ENCODE results near the gene DDX43. TPM values are rescaled to one million over a fixed set of nuclear protein-coding genes. Genes with fewer than 3 reads are reported as not detected.

DDX43 gene
- total RNA-seq: under 1 TPM; 0.16 to 0.31 TPM

GRCh38 chr6:73394577-73395354 lies at the start of gene DDX43:
Gene DDX43, plus strand, starts transcription at chr6:73394828. Its CDS starts 78 bp downstream, at chr6:73394906.
- peak; percentile 81 for ATAC-seq
- Mint-ChIP-seq H3K4me1 (ENCODE audit: low read depth) (peaks cover 9% of the 10 kb centered on the region), H3K9me3 (no peaks in the 10 kb centered on the region), H3K27ac (peak within 1 kb of the TSS; percentile 77), H3K36me3 (ENCODE audit: low read depth) (no peaks in the 10 kb centered on the region), H3K4me3 (peak within 1 kb of the TSS; percentile 56), H3K27me3 (peaks cover 4% of the 10 kb centered on the region)
- TF ChIP-seq CTCF (IDR thresholded peaks at IDR 0.05): no peak
- DNase-seq: peak; percentile 50
- intact Hi-C loops (cut with micrococcal nuclease): no loop called here
- CTCF ChIA-PET: no interaction called here
- POLR2A ChIA-PET: interaction anchor here (0.5 to 0.9 kb wide), 3 partner anchors 14 to 220 kb away, joined by 3 read pairs; no protein-coding TSS in a partner anchor

GRCh38 chr6:73348550-73349204 lies 46.0 kb upstream of the DDX43 start:
- intact Hi-C loops (cut with micrococcal nuclease): no loop called here
- CTCF ChIA-PET: no interaction called here

GRCh38 chr6:73349311-73349710 lies 45.3 kb upstream of the DDX43 start:
- Mint-ChIP-seq H3K36me3 (ENCODE audit: low read depth) (no peaks in the 10 kb centered on the region), H3K4me1 (ENCODE audit: low read depth) (no peaks in the 10 kb centered on the region), H3K9me3 (no peaks in the 10 kb centered on the region), H3K27me3 (peaks cover 29% of the 10 kb centered on the region), H3K27ac (no peak overlapping the region), H3K4me3 (no peak overlapping the region)
- ChIA-PET POLR2A (no interaction called here), CTCF (interaction anchor here (1.2 kb wide), 1 partner anchor 23 kb away, joined by 4 read pairs; no protein-coding TSS in a partner anchor)
- no peak for TF ChIP-seq CTCF (IDR thresholded peaks at IDR 0.05)
- no peak for ATAC-seq
- no peak for DNase-seq
- intact Hi-C loops (cut with micrococcal nuclease): no loop called here

More at GRCh38 chr6:73348550-73349204, 46.0 kb upstream of the DDX43 start:
- Mint-ChIP-seq H3K4me1 (ENCODE audit: low read depth) (no peaks in the 10 kb centered on the region), H3K9me3 (no peaks in the 10 kb centered on the region), H3K4me3 (no peak overlapping the region), H3K27ac (no peak overlapping the region), H3K27me3 (peaks cover 29% of the 10 kb centered on the region), H3K36me3 (ENCODE audit: low read depth) (no peaks in the 10 kb centered on the region)
- no peak for TF ChIP-seq CTCF (IDR thresholded peaks at IDR 0.05)
- POLR2A ChIA-PET: no interaction called here
- DNase-seq: no peak
- no peak for ATAC-seq

GRCh38 chr6:73353636-73354593 lies 40.7 kb upstream of the DDX43 start, which contains the start of gene DPPA5:
Gene DPPA5, minus strand, starts transcription at chr6:73354276. Its CDS starts 51 bp downstream, at chr6:73354225.
- no peak within 1 kb of the TSS for H3K27ac Mint-ChIP-seq
- intact Hi-C loops (cut with micrococcal nuclease): no loop called here
- no peaks in the 10 kb centered on the region for H3K4me1 Mint-ChIP-seq (ENCODE audit: low read depth)
- ATAC-seq (no peak), DNase-seq (no peak)
- TF ChIP-seq CTCF (IDR thresholded peaks at IDR 0.05): no peak
- CTCF ChIA-PET: interaction anchor here (1.2 kb wide), 1 partner anchor 11 kb away, joined by 4 read pairs; no protein-coding TSS in a partner anchor
- H3K27me3 Mint-ChIP-seq: peaks cover 13% of the 10 kb centered on the region
- H3K9me3 Mint-ChIP-seq: no peaks in the 10 kb centered on the region
- H3K36me3 Mint-ChIP-seq (ENCODE audit: low read depth): no peaks in the 10 kb centered on the region
- POLR2A ChIA-PET: no interaction called here
- H3K4me3 Mint-ChIP-seq: no peak within 1 kb of the TSS
